Hepatic stellate cell (primary cell): ENCODE results near the gene DDRGK1.
A peak's percentile ranks its signal among the peaks of the same experiment; 100 is the strongest.
"Not testable (repeated sequence)": the region's sequence is repeated elsewhere in the genome, so short reads cannot be mapped to it uniquely, and the experiment has no call there.

Experiments
- DNase-seq: peaks from one replicate; pipeline ENCODE4 v3.0.0; 2011; ENCODE audit warnings: low spot score

Gene DDRGK1

DNA sequence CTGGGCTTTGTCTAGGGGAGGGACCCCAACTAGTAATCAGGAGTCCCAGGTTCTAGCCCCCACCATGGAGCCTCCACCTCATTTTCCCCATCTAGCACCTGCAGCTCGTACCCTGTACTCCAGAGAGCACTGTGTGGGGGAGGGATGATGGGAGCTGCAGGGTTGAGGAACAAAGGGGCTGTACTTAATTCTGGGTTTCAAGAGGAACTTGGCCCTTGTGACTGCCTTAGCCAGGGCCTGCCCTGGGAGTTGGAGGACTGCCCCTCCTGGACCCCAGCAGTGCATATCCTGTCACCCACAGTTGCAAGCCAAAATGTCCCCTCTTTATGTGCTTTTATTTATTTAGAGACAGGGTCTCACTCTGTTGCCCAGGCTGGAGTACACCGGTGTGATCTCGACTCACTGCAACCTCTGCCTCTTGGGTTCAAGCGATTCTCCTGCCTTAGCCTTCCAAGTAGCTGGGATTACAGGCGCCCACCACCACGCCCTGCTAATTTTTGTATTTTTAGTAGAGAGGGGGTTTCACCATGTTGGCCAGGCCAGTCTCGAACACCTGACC, 11.0 kb upstream of the DDRGK1 start:
- DNase-seq: not testable (repeated sequence)

DNA sequence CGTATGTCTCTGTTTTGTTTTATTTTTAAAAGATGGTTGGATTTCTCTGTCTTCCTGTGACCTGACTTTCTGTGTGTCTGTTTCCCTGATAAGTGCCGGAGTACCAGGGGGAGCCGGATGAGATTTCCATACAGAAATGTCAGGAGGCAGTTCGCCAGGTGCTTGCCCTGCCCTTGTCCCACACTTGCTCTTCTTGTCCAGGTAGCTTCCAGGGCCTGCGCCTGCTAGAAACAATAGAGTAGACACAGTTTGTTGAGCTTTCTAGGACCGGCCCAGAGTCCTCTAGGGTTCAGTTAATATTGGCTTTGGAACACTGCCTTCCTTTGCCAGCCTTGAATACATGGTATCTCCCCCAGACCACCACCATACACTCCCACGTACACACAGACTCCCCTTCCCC, 8.7 kb upstream of the DDRGK1 start:
- no peak for DNase-seq

DNA sequence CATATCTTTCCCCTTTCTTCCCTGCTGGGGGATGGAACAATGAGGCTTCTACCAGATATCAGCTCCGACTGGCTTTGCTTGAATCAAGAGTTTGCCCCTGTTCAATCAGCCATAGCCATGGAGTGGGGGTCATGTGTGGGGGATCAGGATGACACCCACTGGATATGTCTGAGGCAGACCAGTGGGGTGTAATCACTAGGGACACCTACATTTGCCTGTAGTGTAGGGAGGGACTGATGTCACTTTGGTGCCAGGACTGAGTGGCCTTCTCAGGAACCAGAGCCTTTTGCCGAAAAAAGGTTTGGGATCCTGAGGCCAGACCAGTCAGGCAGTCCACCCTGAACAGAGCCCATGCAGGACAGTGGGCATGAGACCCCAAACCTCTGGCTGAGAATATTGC, 5.9 kb upstream of the DDRGK1 start:
- DNase-seq: no peak

DNA sequence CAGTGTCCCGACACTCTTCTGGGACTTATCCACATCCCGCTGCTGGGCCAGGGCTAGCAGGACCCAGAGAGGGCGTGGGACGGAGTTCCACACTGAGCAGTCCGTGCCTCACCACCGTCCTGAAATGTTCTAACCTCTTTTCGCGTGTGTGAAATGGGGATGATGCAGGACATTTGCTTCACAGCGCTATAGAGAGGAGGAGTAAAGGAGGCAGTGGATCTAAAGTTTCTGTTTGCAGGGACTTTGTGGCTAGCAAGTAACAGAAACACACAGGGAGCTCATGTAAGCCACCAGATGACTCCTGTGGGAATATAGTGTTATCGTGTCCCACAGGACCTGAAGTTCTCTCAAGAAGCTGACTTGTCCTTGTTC, 5.5 kb upstream of the DDRGK1 start:
- DNase-seq: peak; percentile 51

DNA sequence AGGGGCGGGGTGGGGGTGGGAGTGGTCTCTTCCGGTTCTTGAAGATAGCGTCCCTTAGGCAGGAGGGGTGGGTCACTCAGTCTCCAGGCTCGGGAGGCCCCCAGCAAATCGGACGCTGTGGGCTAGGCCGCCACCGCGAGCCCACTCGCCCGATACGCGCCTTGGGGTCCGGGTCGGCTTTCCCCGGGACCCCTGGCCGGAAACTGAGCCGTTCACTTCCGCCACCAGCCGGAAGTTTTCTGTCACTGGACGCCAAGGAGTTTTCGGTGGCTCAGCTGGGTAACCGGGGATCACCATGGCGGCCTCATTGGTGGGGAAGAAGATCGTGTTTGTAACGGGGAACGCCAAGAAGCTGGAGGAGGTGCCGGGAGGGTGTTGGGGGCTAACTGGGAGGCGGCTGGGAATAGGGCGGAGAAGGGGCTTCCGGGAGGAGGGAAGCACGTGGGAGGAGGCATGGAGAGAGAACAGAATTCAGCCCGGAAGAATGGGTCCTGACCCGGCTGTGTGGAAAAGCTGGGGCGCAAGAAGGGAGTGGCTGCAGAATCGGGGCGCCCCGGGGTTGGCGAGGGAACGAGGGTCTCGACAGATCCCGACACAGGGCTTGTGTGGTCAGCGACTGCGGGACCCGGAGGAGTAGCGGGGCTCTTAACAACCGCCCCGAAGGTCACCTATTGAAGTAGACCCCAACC, 4.9 kb upstream of the DDRGK1 start, which contains the start of gene ITPA:
Gene ITPA, plus strand, starts transcription at position 242 of the 689 bp plus-strand sequence. Its CDS starts 54 bp downstream, at position 296.
- peak; percentile 72 for DNase-seq

DNA sequence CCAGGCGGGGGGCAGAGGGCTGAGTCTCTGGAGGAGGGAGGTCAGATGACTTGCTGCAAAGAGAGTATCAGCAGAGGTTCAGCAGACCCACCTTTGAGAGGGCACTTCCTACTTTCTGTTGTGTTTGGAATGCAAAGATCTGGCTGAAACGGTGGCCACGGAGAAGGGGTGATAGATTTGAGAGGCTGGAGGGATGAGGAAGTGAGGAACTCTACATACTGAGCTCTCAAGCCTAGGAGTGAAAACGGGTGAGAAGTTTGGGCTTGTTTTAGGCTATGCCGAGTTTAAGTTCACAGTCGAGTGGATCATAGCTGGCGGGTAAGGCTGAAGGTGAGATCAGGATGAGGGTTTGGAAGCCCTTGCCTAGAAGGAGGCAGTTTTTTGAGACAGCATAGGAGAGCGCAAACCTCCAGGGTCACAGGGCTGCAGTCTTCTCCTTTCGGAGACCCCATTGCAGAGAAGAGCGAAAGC, 4.3 kb upstream of the DDRGK1 start:
- peak; percentile 40 for DNase-seq

DNA sequence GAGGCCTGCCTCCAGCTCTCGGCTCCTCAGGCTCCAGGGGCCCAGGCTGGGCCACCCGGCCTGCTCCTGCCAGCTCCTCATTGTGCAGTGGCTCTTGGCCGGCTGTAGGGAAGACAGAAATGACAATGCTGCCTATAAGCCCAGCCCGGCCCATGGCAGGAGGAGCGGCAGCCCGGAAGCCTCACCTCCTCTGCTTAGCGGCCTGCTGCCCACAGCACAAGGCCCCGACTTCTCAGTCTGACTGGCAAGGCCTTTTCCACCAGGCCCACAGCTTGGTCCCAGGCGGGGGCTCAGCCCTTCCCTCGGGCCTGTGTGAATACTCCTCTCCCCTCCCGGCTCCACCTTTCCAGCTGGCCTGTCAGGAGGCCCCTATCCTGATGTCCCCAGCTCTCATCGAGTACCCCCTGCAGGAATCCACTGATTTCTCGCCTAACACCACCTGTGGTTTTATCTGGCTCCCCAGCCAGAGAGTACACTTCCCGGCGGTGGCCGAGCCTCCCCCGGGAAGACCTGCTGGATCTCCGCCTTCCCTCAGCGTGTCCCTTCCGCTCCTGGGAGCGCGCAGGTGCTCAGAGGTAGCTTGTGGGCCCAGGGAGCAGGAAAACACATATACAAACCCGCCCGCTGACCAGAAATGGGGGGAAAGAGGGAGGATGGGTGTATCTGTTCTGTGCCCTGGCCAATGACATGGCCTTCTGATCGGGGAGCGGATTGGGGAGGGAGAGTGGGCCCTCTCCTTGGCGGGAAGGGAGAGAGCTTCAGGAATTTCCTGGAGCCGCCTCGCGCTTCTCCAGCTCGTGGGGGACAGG, 963 bp downstream of the DDRGK1 start:
- peak; percentile 46 for DNase-seq

DNA sequence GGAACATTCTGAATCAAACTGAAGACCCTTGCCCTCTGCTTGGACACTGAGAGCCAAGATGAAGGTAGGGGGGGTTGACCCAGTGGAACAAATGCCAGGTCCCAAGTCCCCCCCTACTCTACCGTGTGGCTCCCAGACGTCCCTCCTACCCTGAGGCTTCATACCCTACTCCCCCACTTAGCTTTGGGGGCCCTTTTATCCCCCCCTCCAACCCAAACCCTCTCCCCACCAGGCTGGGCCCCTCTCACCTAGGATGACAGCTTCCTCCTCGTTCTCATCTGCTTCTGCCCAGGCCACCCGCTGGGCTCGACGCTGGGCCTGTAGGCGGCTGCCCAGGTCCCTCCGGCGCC, 1.5 kb downstream of the DDRGK1 start:
- DNase-seq: no peak

DNA sequence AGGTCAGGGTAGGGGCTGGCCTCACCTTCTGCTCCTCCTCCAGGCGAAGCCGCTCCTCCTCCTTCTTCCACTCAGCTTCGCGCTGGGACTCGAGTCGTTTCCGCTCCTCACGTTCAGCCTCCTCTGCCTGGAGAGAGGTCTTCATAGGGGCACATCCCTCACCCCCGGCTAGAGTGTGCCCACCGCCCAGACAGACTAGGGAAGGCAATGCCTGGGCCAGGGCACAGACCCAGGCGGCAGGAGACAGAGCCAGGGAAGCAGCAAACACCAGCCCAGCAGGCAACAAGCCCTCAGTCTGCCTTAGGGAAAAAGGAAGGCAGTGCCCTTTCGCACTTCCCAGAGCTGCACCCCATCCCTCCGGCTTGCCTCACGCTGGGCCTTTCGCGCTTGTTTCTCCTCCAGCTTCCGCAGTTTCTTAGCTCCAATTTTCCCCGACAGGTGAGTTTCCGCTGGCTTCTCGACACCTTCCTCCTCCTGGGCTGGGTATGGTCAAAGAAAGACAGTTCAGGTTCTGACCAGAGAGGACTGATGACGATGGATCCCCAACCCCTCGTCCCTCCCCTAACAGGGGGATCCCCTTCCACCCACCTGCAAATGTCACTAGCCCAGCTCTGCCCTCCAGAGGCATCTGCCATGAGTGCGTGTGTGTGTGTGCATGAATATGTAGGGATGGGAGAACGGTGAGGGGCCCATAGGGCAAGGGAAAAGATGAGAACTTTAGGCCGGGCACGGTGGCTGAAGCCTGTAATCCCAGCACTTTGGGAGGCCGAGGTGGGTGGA, 4.3 kb downstream of the DDRGK1 start:
- DNase-seq: no peak

DNA sequence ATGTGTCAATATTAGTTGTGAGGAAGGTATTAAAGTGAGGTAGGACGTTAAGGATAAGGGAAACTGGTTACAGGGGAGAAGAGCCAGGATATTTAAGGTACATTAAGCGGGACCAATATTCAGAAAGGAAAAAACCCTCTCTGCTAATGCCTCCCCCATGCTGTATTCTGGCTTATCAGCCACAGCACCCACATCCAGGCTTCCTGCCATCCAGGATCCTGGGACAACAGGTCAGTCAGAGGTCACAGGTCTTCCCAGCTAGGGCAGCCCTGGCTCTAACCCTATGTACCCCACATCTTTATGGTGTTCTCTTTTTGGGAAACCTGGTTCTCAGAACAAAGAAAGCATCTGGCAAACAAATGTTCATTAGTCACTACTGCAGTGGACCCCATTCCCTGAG, 5.3 kb downstream of the DDRGK1 start:
- DNase-seq: no peak

DNA sequence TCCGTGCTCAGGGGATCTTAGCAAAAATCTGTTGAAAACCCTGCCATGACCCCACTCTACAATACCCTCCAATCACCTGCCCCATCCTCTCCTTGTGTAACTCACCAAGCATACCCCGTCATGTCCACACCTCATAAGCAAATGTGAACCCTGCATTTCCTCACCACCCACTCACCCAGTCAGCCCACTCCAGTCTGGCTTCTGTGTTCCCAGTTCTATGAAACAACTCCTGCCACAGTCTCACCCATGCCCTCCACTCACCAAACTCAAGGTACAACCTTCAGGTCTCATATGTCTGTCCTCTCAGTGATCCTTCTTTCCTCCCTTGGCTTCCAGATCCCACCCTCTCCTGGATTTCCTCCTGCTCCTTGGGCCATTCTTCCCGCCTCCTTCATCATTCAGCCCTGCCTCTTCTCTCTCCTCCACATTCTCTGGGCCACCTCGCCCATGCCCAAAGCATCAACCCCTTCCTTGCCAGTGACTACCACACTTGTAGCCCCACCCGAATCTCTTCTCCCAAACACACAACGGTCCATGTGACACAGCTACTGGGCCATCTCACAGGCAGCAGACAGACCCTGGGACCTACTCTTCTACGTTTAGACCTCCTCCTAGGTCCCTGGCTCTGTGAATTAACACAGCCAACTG, 8.8 kb downstream of the DDRGK1 start:
- no peak for DNase-seq

DNA sequence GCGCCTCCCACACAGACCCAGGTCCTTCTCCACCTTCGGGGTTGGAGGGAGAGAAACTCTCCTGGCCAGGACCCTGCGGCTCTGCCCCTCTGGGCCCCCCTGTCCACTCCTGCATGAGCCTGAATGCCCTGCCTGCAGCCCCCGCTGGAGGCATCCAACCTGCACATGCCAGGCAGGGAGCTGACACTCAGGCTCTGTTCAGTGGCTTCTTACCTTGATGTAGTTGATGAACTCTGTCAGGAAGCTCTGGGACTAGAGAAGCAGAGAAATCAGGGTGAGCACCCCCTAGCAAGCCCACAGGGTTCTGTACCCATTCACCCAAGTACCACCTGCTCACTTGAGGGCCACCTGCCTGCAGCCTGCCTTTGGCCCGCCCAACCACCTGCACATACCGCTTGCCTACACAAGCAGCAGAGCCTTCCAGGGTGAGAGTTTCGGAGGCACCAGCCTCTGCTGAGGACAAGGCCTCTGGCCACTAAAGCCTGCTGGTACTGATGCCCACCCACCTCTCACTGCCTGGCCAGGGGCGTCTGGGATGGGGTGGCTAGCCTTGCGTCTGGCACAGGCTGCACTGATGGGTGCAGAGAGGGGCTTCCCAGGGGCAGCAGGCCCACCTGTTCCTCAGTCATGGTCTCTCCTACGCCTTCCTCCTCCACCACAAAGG, 9.7 kb downstream of the DDRGK1 start:
- DNase-seq: no peak

DNA sequence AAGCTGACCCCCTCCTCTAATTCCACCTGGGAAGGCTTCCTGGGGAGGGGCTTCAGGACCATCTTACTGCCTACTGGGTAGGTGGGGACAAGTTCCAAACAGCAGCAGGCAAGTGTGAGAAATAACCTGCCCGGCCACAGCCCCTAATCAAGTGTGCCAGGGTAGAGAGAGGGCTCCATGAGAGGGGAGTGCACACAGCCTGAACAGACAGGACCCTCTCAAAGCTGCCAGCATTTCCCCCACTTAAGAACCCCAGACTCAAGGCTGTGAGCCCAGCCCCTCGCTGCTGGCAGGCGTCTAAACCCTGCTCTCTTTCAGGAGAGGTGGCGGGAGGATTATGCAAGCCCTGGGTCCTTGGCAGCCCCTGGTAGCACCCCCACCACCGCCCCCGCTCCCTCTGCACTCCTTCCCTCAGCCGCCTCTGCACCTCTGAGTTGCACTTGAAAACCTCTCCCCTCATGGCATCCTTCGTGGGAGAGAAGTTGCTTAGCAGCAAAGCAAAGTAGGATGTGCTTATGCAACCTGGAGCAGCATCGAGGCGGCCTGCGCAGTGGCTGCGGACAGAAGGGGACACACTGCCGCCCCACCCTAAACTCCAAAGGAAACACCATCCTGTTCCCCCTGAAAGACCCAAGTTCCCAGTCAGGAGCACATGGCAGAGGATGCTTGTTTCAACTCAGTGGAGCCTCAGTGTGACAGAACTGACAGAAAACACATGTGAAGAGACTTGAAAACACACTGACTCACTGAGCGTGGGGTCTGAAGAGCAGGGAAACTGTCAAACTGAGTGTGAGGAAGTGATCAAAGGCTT, 10.5 kb downstream of the DDRGK1 start:
- no peak for DNase-seq

DNA sequence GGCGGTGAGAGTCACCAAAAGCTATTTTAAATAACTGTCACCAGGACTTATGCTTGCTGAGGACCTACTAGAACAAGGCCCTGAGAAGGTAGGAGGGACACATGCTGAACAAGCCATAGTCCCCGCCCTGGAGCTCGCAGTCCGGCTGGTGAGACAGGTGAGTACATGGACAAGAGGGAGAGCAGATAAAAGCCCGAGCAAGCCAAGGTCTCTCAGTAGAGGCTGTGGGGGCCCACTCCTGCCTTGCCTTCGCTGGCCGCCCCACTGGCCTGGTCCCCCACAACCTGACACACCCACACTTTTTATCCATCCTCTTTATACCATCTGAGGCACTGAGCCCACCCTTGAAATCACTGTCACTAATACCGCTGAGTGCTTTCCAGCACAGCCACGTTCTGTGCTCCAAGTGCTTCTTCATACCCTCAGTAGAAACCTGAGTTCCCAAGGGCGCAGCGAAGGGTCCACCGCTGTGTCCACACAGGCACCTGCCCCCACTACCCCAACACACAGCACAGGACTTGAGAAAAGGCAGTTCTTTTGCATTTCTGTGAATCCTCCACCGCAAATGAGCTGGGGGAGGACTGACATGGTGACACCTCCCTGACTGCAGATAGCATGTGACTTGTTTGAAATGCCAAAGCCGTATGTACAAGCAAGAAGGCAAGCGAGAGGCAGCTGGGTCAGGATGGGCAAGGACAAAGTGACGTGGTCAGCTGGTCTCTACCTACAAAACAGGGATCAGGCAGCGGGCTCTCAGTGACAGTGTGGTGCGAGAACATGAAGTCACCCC, 12.1 kb downstream of the DDRGK1 start:
- no peak for DNase-seq

DNA sequence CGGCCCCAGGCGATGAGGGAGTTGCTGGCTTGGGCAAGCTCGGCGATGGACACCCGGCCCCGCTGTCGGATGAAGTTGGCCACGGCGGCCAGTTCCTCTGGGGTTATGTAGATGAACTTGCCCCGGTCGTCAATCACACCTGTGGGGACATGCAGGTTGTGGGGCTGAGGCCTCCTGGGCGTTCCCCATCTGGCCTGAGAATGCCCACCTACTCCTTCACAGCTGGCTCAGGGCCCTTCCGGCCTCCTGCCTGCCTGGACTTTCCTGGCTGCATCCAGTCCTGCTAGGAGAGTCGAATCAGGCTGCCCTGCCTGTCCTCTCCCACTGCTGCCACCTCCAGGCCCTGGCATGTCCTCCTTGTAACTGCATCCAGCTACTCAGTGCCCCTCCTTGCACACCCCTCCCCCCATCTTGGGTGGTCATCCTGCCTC, 13.8 kb downstream of the DDRGK1 start:
- DNase-seq: no peak

DNA sequence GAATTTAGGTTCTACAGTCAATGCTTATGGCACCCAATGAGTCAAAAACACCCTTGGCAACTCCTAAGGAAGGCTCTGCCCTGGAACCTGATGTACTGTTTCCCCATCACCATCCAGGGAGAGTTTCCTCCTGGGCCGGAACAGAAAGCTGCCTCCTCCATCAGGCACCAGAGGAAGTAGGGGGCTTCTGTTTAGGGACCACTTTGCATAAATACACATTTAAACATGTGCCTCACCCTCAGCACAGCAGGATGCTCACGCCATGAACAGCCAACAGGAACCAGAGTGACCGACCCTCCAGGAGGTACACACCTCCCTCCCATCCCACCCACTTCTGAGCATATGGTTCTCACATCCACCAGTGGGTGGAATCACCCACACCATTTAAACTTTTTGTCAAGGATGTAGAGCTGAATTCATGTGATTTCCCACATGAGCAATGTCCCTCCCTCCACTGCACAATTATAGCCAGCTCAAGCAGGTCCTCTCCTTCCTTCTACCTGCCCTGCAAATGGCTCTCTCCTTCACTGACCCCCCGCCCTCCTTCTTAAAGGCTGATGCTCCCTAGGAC, 14.8 kb downstream of the DDRGK1 start:
- no peak for DNase-seq

DNA sequence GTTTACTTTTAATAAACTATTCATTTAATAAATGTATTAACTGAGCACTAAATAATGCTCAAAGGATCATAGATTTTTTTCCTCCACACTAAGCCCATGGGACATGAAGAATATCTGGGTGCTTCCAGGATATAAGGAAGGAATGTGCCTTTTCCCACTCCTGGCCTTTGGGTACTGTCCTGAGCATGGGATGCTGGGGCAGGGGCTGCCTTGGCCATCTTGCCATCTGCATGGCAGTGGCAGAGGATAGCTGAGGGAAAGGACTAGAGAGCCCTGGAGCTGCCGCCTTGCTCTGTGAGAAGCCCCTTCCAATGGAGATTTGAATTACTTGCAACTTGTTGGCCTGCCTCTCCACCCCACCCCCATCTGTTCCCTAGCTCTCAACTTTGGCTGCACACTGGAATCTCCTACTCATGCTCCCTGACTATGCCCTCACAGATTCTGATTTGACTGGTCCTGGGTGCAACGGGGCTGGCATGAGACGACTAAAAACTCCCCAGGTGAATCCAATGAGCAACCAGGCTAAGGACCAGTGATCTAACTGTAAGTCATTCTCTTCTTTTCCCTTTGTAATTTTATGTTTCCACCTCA, 15.6 kb downstream of the DDRGK1 start:
- DNase-seq: no peak

DNA sequence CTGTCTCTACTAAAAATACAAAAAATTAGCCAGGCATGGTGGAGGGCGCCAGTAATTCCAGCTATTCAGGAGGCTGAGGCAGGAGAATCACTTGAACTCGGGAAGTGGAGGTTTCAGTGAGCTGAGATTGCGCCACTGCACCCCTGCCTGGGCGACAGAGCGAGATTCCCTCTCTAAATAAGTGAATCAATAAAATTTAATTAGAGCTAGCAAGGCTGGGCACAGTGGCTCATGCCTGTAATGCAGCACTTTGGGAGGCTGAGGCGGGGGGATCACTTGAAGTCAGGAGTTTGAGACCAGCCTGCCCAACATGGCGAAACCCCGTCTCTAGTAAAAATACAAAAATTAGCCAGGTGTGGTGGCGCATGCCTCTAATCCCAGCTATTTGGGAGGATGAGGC, 16.6 kb downstream of the DDRGK1 start:
- DNase-seq: not testable (repeated sequence)
